Caco-2 (cell line): ENCODE results near the gene MRPS10. TPM values are rescaled to one million over a fixed set of nuclear protein-coding genes. Genes with fewer than 3 reads are reported as not detected.

Experiments
- BruUV-seq: library from RNA; stranded (reverse); fragments of 400-500 nt; replicated peaks from 2 replicates; lab custom pipeline; 2021; lab: Mats Ljungman, UMichigan
- CTCF ChIA-PET: fragments of 300-600 bp; sonication (Branson Sonifier 250); formaldehyde crosslinking; loops from one replicate; lab custom pipeline; 2022; ENCODE audit warnings: antibody characterized with exemption; lab: Charles Lee
- POLR2A ChIA-PET: fragments of 300-600 bp; sonication (Branson Sonifier 250); formaldehyde crosslinking; loops from one replicate; lab custom pipeline; 2022; ENCODE audit warnings: antibody characterized with exemption; lab: Charles Lee
- DNase-seq, 2 experiments: peaks; one replicate each; pipeline versions ENCODE4 v3.0.0 to v3.0.0-alpha.2; 2020 to 2022
- H3K27me3 ChIP-seq: replicated peaks from 2 replicates; pipeline ENCODE4 v1.6.0; 2011; ENCODE audit warnings: low read length; ENCODE audit not compliant: control insufficient read depth, insufficient read depth
- H3K36me3 ChIP-seq: 2 replicates; pipeline ENCODE4 v1.5.1; 2011; ENCODE audit warnings: low read length; ENCODE audit not compliant: control insufficient read depth, insufficient read depth
- H3K4me1 ChIP-seq: fragments of 250-450 bp; sonication (Bioruptor Pico); 2 replicates; pipeline ENCODE4 v1.5.1; 2020; ENCODE audit warnings: mild to moderate bottlenecking
- H3K4me3 ChIP-seq: 2 replicates; pipeline ENCODE4 v1.5.1; 2011; ENCODE audit warnings: low read depth, mild to moderate bottlenecking, control low read depth, low read length
- H3K9me3 ChIP-seq: fragments of 250-450 bp; sonication (Bioruptor Pico); 2 replicates; pipeline ENCODE4 v1.5.1; 2020; ENCODE audit warnings: mild to moderate bottlenecking, moderate library complexity
- H3K27ac Mint-ChIP-seq: one replicate; pipeline ENCODE4 v1.8.0; 2022; ENCODE audit warnings: mixed read lengths; ENCODE audit not compliant: unreplicated experiment
- H3K27me3 Mint-ChIP-seq: one replicate; pipeline ENCODE4 v1.8.0; 2022; ENCODE audit warnings: mixed read lengths; ENCODE audit not compliant: insufficient read depth, unreplicated experiment
- H3K36me3 Mint-ChIP-seq: one replicate; pipeline ENCODE4 v1.8.0; 2022; ENCODE audit warnings: mild to moderate bottlenecking, mixed read lengths; ENCODE audit not compliant: insufficient read depth, unreplicated experiment
- H3K4me1 Mint-ChIP-seq: one replicate; pipeline ENCODE4 v1.8.0; 2022; ENCODE audit warnings: low read depth, mixed read lengths; ENCODE audit not compliant: unreplicated experiment
- H3K4me3 Mint-ChIP-seq: one replicate; pipeline ENCODE4 v1.8.0; 2022; ENCODE audit warnings: mild to moderate bottlenecking, moderate library complexity, mixed read lengths; ENCODE audit not compliant: unreplicated experiment
- H3K9me3 Mint-ChIP-seq: one replicate; pipeline ENCODE4 v1.8.0; 2022; ENCODE audit warnings: mixed read lengths; ENCODE audit not compliant: unreplicated experiment
- intact Hi-C: fragments of 100-400 bp; cut with micrococcal nuclease; formaldehyde crosslinking; loops from one replicate; pipeline ENCODE4 v1.10.0; 2022; ENCODE audit not compliant: unreplicated experiment
- total RNA-seq: library from RNA; stranded (reverse); gene quantifications from 2 replicates; pipeline ENCODE4 v1.2.3, GENCODE V29; 2022
- TF ChIP-seq, protein P1 (sequence below), 2 experiments: fragments of 200-600 bp in 1 of 2; IDR thresholded peaks; 1 replicate in 1 of 2; 2 replicates in 1 of 2; pipeline versions ENCODE4 v1.5.1 to v1.8.0; 2011 to 2022; ENCODE audit warnings: antibody characterized with exemption in 1 of 2, control low read depth in 1 of 2, inconsistent platforms in 1 of 2, low read depth in 1 of 2, low read length in 1 of 2, mild to moderate bottlenecking in 1 of 2, moderate library complexity in 1 of 2; ENCODE audit not compliant: insufficient read depth in 1 of 2, severe bottlenecking in 1 of 2, unreplicated experiment in 1 of 2

The MRPS10 gene
- total RNA-seq, 1 experiment from 2014 or later: 38.6 TPM

GRCh38 chr6:42236030-42236429, 18.4 kb upstream of the MRPS10 start:
- H3K4me1 ChIP-seq: no peaks in the 10 kb centered on the region
- DNase-seq: no peak
- no peaks in the 10 kb centered on the region for H3K27me3 ChIP-seq
- Mint-ChIP-seq H3K4me3 (no peak overlapping the region), H3K36me3 (no peaks in the 10 kb centered on the region), H3K4me1 (peaks cover 25% of the 10 kb centered on the region), H3K27me3 (no peaks in the 10 kb centered on the region), H3K27ac (no peak overlapping the region), H3K9me3 (no peaks in the 10 kb centered on the region)
- BruUV-seq: no TSS peak
- ChIA-PET POLR2A (no interaction called here), CTCF (no interaction called here)
- no peaks in the 10 kb centered on the region for H3K36me3 ChIP-seq
- intact Hi-C loops: no loop called here
- H3K9me3 ChIP-seq: no peaks in the 10 kb centered on the region
- no peak overlapping the region for H3K4me3 ChIP-seq
- TF ChIP-seq, protein P1, sequence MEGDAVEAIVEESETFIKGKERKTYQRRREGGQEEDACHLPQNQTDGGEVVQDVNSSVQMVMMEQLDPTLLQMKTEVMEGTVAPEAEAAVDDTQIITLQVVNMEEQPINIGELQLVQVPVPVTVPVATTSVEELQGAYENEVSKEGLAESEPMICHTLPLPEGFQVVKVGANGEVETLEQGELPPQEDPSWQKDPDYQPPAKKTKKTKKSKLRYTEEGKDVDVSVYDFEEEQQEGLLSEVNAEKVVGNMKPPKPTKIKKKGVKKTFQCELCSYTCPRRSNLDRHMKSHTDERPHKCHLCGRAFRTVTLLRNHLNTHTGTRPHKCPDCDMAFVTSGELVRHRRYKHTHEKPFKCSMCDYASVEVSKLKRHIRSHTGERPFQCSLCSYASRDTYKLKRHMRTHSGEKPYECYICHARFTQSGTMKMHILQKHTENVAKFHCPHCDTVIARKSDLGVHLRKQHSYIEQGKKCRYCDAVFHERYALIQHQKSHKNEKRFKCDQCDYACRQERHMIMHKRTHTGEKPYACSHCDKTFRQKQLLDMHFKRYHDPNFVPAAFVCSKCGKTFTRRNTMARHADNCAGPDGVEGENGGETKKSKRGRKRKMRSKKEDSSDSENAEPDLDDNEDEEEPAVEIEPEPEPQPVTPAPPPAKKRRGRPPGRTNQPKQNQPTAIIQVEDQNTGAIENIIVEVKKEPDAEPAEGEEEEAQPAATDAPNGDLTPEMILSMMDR (IDR thresholded peaks at IDR 0.05; ENCODE audit: insufficient read depth in 1 of 2, low read depth in 1 of 2, low read length in 1 of 2, severe bottlenecking in 1 of 2, unreplicated experiment in 1 of 2): no peak

DNA sequence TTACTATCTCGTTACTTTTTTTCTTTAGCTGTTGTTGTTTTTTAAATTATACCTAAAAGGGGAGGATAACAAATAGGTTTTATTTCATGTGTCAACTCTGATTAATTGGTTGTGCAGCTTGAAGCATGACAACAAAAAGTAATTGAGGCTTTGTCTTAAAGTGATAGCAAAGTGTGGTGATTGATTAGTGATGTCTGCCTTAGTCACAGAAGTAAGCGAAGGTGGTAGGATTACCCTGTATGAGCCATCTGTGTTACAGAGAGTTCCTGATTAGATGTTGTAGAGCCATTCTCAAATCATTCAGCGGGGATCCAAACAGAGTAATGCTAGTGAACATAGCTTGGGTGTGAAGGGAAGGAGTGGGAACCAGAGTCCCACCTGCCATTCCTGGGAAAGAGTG, 14.4 kb upstream of the MRPS10 start:
- H3K36me3 ChIP-seq: no peaks in the 10 kb centered on the region; the same call in 1 of the 2 replicates
- ChIA-PET CTCF (no interaction called here), POLR2A (no interaction called here)
- no peak for DNase-seq
- H3K4me3 Mint-ChIP-seq: no peak overlapping the region
- no peaks in the 10 kb centered on the region for H3K36me3 Mint-ChIP-seq
- intact Hi-C loops: no loop called here
- H3K4me1 Mint-ChIP-seq: peaks cover 32% of the 10 kb centered on the region
- H3K9me3 Mint-ChIP-seq: no peaks in the 10 kb centered on the region
- H3K27me3 Mint-ChIP-seq: no peaks in the 10 kb centered on the region
- H3K4me3 ChIP-seq: no peak overlapping the region
- H3K9me3 ChIP-seq: no peaks in the 10 kb centered on the region
- TF ChIP-seq, protein P1 (IDR thresholded peaks at IDR 0.05; ENCODE audit: insufficient read depth in 1 of 2, low read depth in 1 of 2, low read length in 1 of 2, severe bottlenecking in 1 of 2, unreplicated experiment in 1 of 2): no peak
- BruUV-seq: no TSS peak
- peaks cover 20% of the 10 kb centered on the region for H3K4me1 ChIP-seq
- no peaks in the 10 kb centered on the region for H3K27me3 ChIP-seq
- no peak overlapping the region for H3K27ac Mint-ChIP-seq

GRCh38 chr6:42230345-42231321, 13.0 kb upstream of the MRPS10 start:
- H3K27me3 Mint-ChIP-seq: no peaks in the 10 kb centered on the region
- H3K36me3 ChIP-seq: no peaks in the 10 kb centered on the region; the same call in 1 of the 2 replicates
- BruUV-seq: no TSS peak
- H3K36me3 Mint-ChIP-seq: no peaks in the 10 kb centered on the region
- no peaks in the 10 kb centered on the region for H3K27me3 ChIP-seq
- peaks cover 37% of the 10 kb centered on the region for H3K4me1 Mint-ChIP-seq
- DNase-seq: peak in 1 of 2 experiments; percentile 29
- POLR2A ChIA-PET: no interaction called here
- no peaks in the 10 kb centered on the region for H3K9me3 Mint-ChIP-seq
- intact Hi-C loops: loop anchor here (1.0 kb wide), 3 partner anchors 16 to 155 kb away; no protein-coding TSS in a partner anchor
- no peak overlapping the region for H3K4me3 ChIP-seq
- H3K9me3 ChIP-seq: no peaks in the 10 kb centered on the region
- H3K4me1 ChIP-seq: peaks cover 28% of the 10 kb centered on the region
- CTCF ChIA-PET: interaction anchor here (1.0 to 2.4 kb wide), 3 partner anchors 16 to 135 kb away, joined by 4 to 16 read pairs (median 5); no protein-coding TSS in a partner anchor
- H3K4me3 Mint-ChIP-seq: no peak overlapping the region
- TF ChIP-seq, protein P1 (IDR thresholded peaks at IDR 0.05; ENCODE audit: insufficient read depth in 1 of 2, low read depth in 1 of 2, low read length in 1 of 2, severe bottlenecking in 1 of 2, unreplicated experiment in 1 of 2): peak; percentile 57 to 76
- H3K27ac Mint-ChIP-seq: peak overlapping the region; percentile 4
